ENCODE results near the gene OR2T27.

OR2T27 gene

GRCh38 chr1:248611883-248612414, 43.4 kb downstream of the OR2T27 start:
- Histone ChIP-seq H3K27ac (ENCODE audit: extremely low read depth, low read depth, low read length) (no peak overlapping the region), H3K4me1 (ENCODE audit: control insufficient read depth, insufficient read depth, low read length) (no peaks in the 10 kb centered on the region), H3K4me3 (ENCODE audit: low read depth, low read length) (no peak overlapping the region), H3K36me3 (ENCODE audit: control insufficient read depth in 2 of 2, insufficient read depth in 1 of 2, low read length in 2 of 2) (no peaks in the 10 kb centered on the region), H3K9me3 (ENCODE audit: control insufficient read depth, insufficient read depth, low read depth, low read length) (no peaks in the 10 kb centered on the region)
- ChIA-PET POLR2A (no interaction called here), CTCF (no interaction called here)
- TF ChIP-seq OVOL3 (tag by site-specific recombination; IDR thresholded peaks at IDR 0.05): no peak
- no peak for TF ChIP-seq ZNF776 (tag by site-specific recombination; IDR thresholded peaks at IDR 0.05; ENCODE audit: borderline replicate concordance)
- no peak for TF ChIP-seq KLF9 (tag by site-specific recombination; IDR thresholded peaks at IDR 0.05; ENCODE audit: low read depth)

GRCh38 chr1:248610301-248610700, 45.0 kb downstream of the OR2T27 start:
- CTCF ChIA-PET: no interaction called here
- no peak overlapping the region for H3K27ac ChIP-seq (ENCODE audit: extremely low read depth, low read depth, low read length)
- H3K9me3 ChIP-seq (ENCODE audit: control insufficient read depth, insufficient read depth, low read depth, low read length): no peaks in the 10 kb centered on the region
- H3K4me3 ChIP-seq (ENCODE audit: low read depth, low read length): no peak overlapping the region
- POLR2A ChIA-PET: no interaction called here
- no peaks in the 10 kb centered on the region for H3K4me1 ChIP-seq (ENCODE audit: control insufficient read depth, insufficient read depth, low read length)
- TF ChIP-seq ZNF112 (tag by site-specific recombination; IDR thresholded peaks at IDR 0.05) (no peak), TCF7L2 (IDR thresholded peaks at IDR 0.05; ENCODE audit: borderline replicate concordance, low read depth, low read length) (no peak), ZNF302 (tag by site-specific recombination; IDR thresholded peaks at IDR 0.05; ENCODE audit: low read depth) (no peak), ZNF707 (tag by site-specific recombination; IDR thresholded peaks at IDR 0.05) (no peak), ZNF560 (tag by site-specific recombination; IDR thresholded peaks at IDR 0.05; ENCODE audit: borderline replicate concordance) (no peak), SETDB1 (IDR thresholded peaks at IDR 0.05; ENCODE audit: insufficient read length, low read length) (no peak), ZBTB17 (tag by site-specific recombination; IDR thresholded peaks at IDR 0.05) (no peak), ZNF423 (tag by site-specific recombination; IDR thresholded peaks at IDR 0.05) (no peak), REST (tag by site-specific recombination; IDR thresholded peaks at IDR 0.05) (no peak), ZNF174 (tag by site-specific recombination; IDR thresholded peaks at IDR 0.05) (no peak), ZNF138 (tag by site-specific recombination; IDR thresholded peaks at IDR 0.05; ENCODE audit: borderline replicate concordance) (no peak), ZNF140 (tag by site-specific recombination; IDR thresholded peaks at IDR 0.05) (no peak), GLIS2 (tag by site-specific recombination; IDR thresholded peaks at IDR 0.05) (no peak), ZNF223 (tag by site-specific recombination; IDR thresholded peaks at IDR 0.05) (no peak), ZNF146 (tag by site-specific recombination; IDR thresholded peaks at IDR 0.05) (no peak), ZNF248 (tag by site-specific recombination; IDR thresholded peaks at IDR 0.05) (no peak), ZNF549 (tag by site-specific recombination; IDR thresholded peaks at IDR 0.05) (no peak)
- no peaks in the 10 kb centered on the region for H3K36me3 ChIP-seq (ENCODE audit: control insufficient read depth in 2 of 2, insufficient read depth in 1 of 2, low read length in 2 of 2)

Data from HEK293 (cell line).